H1 (cell line): ENCODE data around the gene OBP2B. TPM values are rescaled to one million over a fixed set of nuclear protein-coding genes. Genes with fewer than 3 reads are reported as not detected.

ENCODE experiments used
- CTCF ChIA-PET: fragments of 300-600 bp; sonication (Branson Sonifier 250); formaldehyde crosslinking; loops from one replicate; lab custom pipeline; 2021; ENCODE audit not compliant: partially characterized antibody; lab: Charles Lee
- POLR2A ChIA-PET: fragments of 300-600 bp; sonication (Branson Sonifier 250); formaldehyde crosslinking; loops from one replicate; lab custom pipeline; 2021; ENCODE audit warnings: inconsistent platforms; ENCODE audit not compliant: partially characterized antibody; lab: Charles Lee
- DNase-seq, 2 experiments: peaks; one replicate each; pipeline versions ENCODE4 v3.0.0 to v3.0.0-alpha.2; 2010 to 2022; ENCODE audit warnings: low spot score in 2 of 2, low read depth in 1 of 2, mixed read lengths in 1 of 2
- FAIRE-seq: peaks from 2 replicates; lab custom pipeline; 2011; peaks lifted over from hg19 to GRCh38; lab: Jason Lieb, UNC
- H2AFZ ChIP-seq: 2 replicates; pipeline ENCODE4 v1.8.1; 2012; ENCODE audit warnings: low read length, inconsistent platforms
- H2AK5ac ChIP-seq: 2 replicates; pipeline ENCODE4 v1.6.1; 2013; ENCODE audit warnings: low read depth, low read length
- H2BK120ac ChIP-seq: replicated peaks from 2 replicates; pipeline ENCODE3; 2013; ENCODE audit warnings: low read depth, low read length, inconsistent platforms
- H2BK12ac ChIP-seq: 2 replicates; pipeline ENCODE4 v1.6.1; 2013; ENCODE audit warnings: low read depth, low read length
- H2BK15ac ChIP-seq: 2 replicates; pipeline ENCODE4 v1.6.1; 2013; ENCODE audit warnings: low read length
- H2BK20ac ChIP-seq: 2 replicates; pipeline ENCODE4 v1.6.1; 2013; ENCODE audit warnings: low read length
- H2BK5ac ChIP-seq: 2 replicates; pipeline ENCODE4 v1.6.1; 2013; ENCODE audit warnings: low read depth, low read length
- H3K14ac ChIP-seq: 2 replicates; pipeline ENCODE4 v1.6.1; 2013; ENCODE audit warnings: inconsistent platforms; ENCODE audit not compliant: insufficient read length
- H3K18ac ChIP-seq: 2 replicates; pipeline ENCODE4 v1.6.1; 2013; ENCODE audit warnings: low read length; ENCODE audit errors: extremely low read depth
- H3K23ac ChIP-seq: 2 replicates; pipeline ENCODE4 v1.6.1; 2013; ENCODE audit warnings: inconsistent platforms; ENCODE audit not compliant: insufficient read length
- H3K23me2 ChIP-seq: 2 replicates; pipeline ENCODE4 v1.6.1; 2013; ENCODE audit warnings: low read depth, low read length
- H3K27ac ChIP-seq: 2 replicates; pipeline ENCODE4 v1.6.1; 2011; ENCODE audit warnings: low read depth, low read length, inconsistent platforms
- H3K27me3 ChIP-seq, 4 experiments: replicated peaks in 1 of 4; 1 replicate in 1 of 4; 2 replicates in 3 of 4; pipeline versions ENCODE4 v1.6.1 to v1.8.1; 2011 to 2013; ENCODE audit warnings: low read length in 3 of 4, mild to moderate bottlenecking in 3 of 4, inconsistent platforms in 2 of 4, mixed read lengths in 2 of 4, moderate library complexity in 1 of 4; ENCODE audit not compliant: control insufficient read depth in 3 of 4, insufficient read depth in 3 of 4; ENCODE audit errors: extremely low read depth in 1 of 4
- H3K36me3 ChIP-seq, 4 experiments: 2 replicates each; pipeline versions ENCODE4 v1.6.1 to v1.8.1; 2011 to 2013; ENCODE audit warnings: mild to moderate bottlenecking in 4 of 4, low read length in 3 of 4, moderate library complexity in 2 of 4, control low read depth in 1 of 4, inconsistent platforms in 1 of 4; ENCODE audit not compliant: insufficient read depth in 4 of 4, control insufficient read depth in 2 of 4
- H3K4ac ChIP-seq: replicated peaks from 2 replicates; pipeline ENCODE3; 2013; ENCODE audit warnings: low read length, low read depth, mixed read lengths, inconsistent platforms; ENCODE audit not compliant: insufficient read length
- H3K4me1 ChIP-seq, 4 experiments: replicated peaks in 1 of 4; 1 replicate in 1 of 4; 2 replicates in 3 of 4; pipeline versions ENCODE4 v1.6.1 to v1.8.1; 2011 to 2013; ENCODE audit warnings: low read length in 3 of 4, inconsistent platforms in 2 of 4, mixed read lengths in 1 of 4; ENCODE audit not compliant: insufficient read depth in 4 of 4, control insufficient read depth in 3 of 4
- H3K4me2 ChIP-seq, 2 experiments: 2 replicates each; pipeline versions ENCODE4 v1.6.1 to v1.8.1; 2011 to 2013; ENCODE audit warnings: low read depth in 2 of 2, low read length in 2 of 2, control low read depth in 1 of 2, inconsistent platforms in 1 of 2, mild to moderate bottlenecking in 1 of 2; ENCODE audit not compliant: insufficient read depth in 1 of 2
- H3K4me3 ChIP-seq, 4 experiments: fragments of 200-600, 300-600 bp in 1 of 4; sonication (generic), shearing (Covaris generic), sonication (Bioruptor Twin) in 1 of 4; 2 replicates each; pipeline versions ENCODE4 v1.5.1 to v1.8.1; 2011 to 2016; ENCODE audit warnings: low read length in 4 of 4, low read depth in 3 of 4, control low read depth in 2 of 4, inconsistent platforms in 2 of 4, mild to moderate bottlenecking in 2 of 4, mixed read lengths in 1 of 4, moderate library complexity in 1 of 4; ENCODE audit not compliant: insufficient read depth in 2 of 4; ENCODE audit errors: extremely low read depth in 1 of 4
- H3K56ac ChIP-seq: replicated peaks from 2 replicates; pipeline ENCODE3; 2013; ENCODE audit warnings: low read depth, mild to moderate bottlenecking, mixed read lengths, low read length, inconsistent platforms; ENCODE audit not compliant: insufficient read length
- H3K79me1 ChIP-seq: 2 replicates; pipeline ENCODE4 v1.6.1; 2013; ENCODE audit warnings: low read depth, low read length, control low read depth
- H3K79me2 ChIP-seq, 2 experiments: 2 replicates each; pipeline versions ENCODE4 v1.6.1 to v1.8.1; 2012 to 2013; ENCODE audit warnings: low read length in 2 of 2, mild to moderate bottlenecking in 2 of 2, inconsistent platforms in 1 of 2; ENCODE audit not compliant: insufficient read depth in 2 of 2, control insufficient read depth in 1 of 2
- H3K9ac ChIP-seq, 4 experiments: replicated peaks in 1 of 4; 1 replicate in 1 of 4; 2 replicates in 3 of 4; pipeline versions ENCODE4 v1.6.1 to v1.8.1; 2011 to 2013; ENCODE audit warnings: low read depth in 3 of 4, low read length in 3 of 4, control low read depth in 2 of 4, mild to moderate bottlenecking in 2 of 4, moderate library complexity in 2 of 4, inconsistent platforms in 1 of 4; ENCODE audit errors: extremely low read depth in 1 of 4
- H3K9me3 ChIP-seq, 2 experiments: 2 replicates each; pipeline versions ENCODE4 v1.6.1 to v1.8.1; 2012 to 2013; ENCODE audit warnings: mild to moderate bottlenecking in 2 of 2, moderate library complexity in 2 of 2, control low read depth in 1 of 2, inconsistent platforms in 1 of 2, low read depth in 1 of 2, low read length in 1 of 2, mixed read lengths in 1 of 2; ENCODE audit not compliant: insufficient read depth in 2 of 2
- H4K20me1 ChIP-seq, 2 experiments: replicated peaks in 1 of 2; 2 replicates each; pipeline versions ENCODE3 to v1.8.1; 2011 to 2013; ENCODE audit warnings: inconsistent platforms in 2 of 2, low read length in 2 of 2, mild to moderate bottlenecking in 1 of 2; ENCODE audit not compliant: insufficient read depth in 2 of 2, control insufficient read depth in 1 of 2
- H4K5ac ChIP-seq: 2 replicates; pipeline ENCODE4 v1.6.1; 2013; ENCODE audit warnings: low read length, low read depth, mixed read lengths, inconsistent platforms; ENCODE audit not compliant: insufficient read length
- H4K8ac ChIP-seq: 2 replicates; pipeline ENCODE4 v1.8.0; 2013; ENCODE audit warnings: mild to moderate bottlenecking, moderate library complexity, low read length, inconsistent platforms; ENCODE audit not compliant: insufficient read depth; ENCODE audit errors: extremely low read depth
- H4K91ac ChIP-seq: replicated peaks from 2 replicates; pipeline ENCODE3; 2013; ENCODE audit warnings: low read length, mixed read lengths, inconsistent platforms; ENCODE audit not compliant: insufficient read length
- GTF2F1 ChIP-seq: IDR thresholded peaks from 2 replicates; pipeline ENCODE4 v1.6.1; 2012; ENCODE audit warnings: low read depth, low read length, improper control_type of control experiment, borderline replicate concordance
- HDAC6 ChIP-seq: IDR thresholded peaks from one replicate; pipeline ENCODE4 v1.7.1; 2012; ENCODE audit warnings: low read depth, mild to moderate bottlenecking, inconsistent platforms, low read length, moderate library complexity
- KDM4A ChIP-seq: IDR thresholded peaks from one replicate; pipeline ENCODE4 v1.7.1; 2012; ENCODE audit warnings: low read depth, mild to moderate bottlenecking, moderate library complexity, low read length, inconsistent platforms; ENCODE audit not compliant: severe bottlenecking
- MAFK ChIP-seq: IDR thresholded peaks from 2 replicates; pipeline ENCODE4 v1.6.1; 2012; ENCODE audit warnings: low read depth, mild to moderate bottlenecking, improper control_type of control experiment, low read length
- NANOG ChIP-seq: IDR thresholded peaks from 2 replicates; pipeline ENCODE4 v1.6.1; 2011; ENCODE audit warnings: low read length, low read depth, mild to moderate bottlenecking, inconsistent platforms; ENCODE audit not compliant: insufficient read depth, poor library complexity, severe bottlenecking
- POU5F1 ChIP-seq: IDR thresholded peaks from 2 replicates; pipeline ENCODE4 v1.6.1; 2011; ENCODE audit warnings: low read depth, mild to moderate bottlenecking, low read length, moderate library complexity
- SIN3A ChIP-seq, 2 experiments: IDR thresholded peaks in 1 of 2; conservative IDR thresholded peaks in 1 of 2; 2 replicates each; pipeline ENCODE4 v1.6.1; 2011 to 2012; ENCODE audit warnings: low read length in 2 of 2, improper control_type of control experiment in 1 of 2, low read depth in 1 of 2, mild to moderate bottlenecking in 1 of 2
- WGBS, 2 experiments: shearing (Covaris generic) in 1 of 2; methylation state at CpG; one replicate each; pipeline versions ENCODE4 v1.1.6 to v1.1.7; 2013 to 2015; ENCODE audit warnings: low lambda C conversion rate in 2 of 2, mixed read lengths in 2 of 2, inconsistent platforms in 1 of 2, low coverage in 1 of 2, missing lambda C conversion rate in 1 of 2; ENCODE audit not compliant: insufficient replicate concordance in 2 of 2, insufficient coverage in 1 of 2, insufficient read length in 1 of 2; ENCODE audit errors: extremely low coverage in 1 of 2, missing lambda C conversion rate in 1 of 2; 5-methylcytosine and 5-hydroxymethylcytosine counted together
- polyA plus RNA-seq, 7 experiments: library from polyadenylated mRNA; depleted of rRNA in 3 of 7; stranded (reverse) in 5 of 7; unstranded in 2 of 7; fragments of >200 nt in 5 of 7; fragments of 200-250 nt in 2 of 7; gene quantifications; 1 replicate in 5 of 7; 2 replicates in 1 of 7; 4 replicates in 1 of 7; pipeline versions ENCODE4 v1.2.1 to v1.2.3, GENCODE V29; 2011 to 2013; ENCODE audit warnings: missing spikeins in 2 of 7, mixed read lengths in 2 of 7
- total RNA-seq: library from RNA; stranded (reverse); fragmentation: NEBNext Ultra II Directional; extraction: Animal tissue kit (Norgen Biotek cat#: 25700); gene quantifications from 2 replicates; pipeline ENCODE4 v1.2.1, GENCODE V29; 2021

Gene OBP2B
- total and polyA plus RNA-seq, 2 of the 8 experiments (the other 6 are each of a cell fraction or from before 2014, with no cell fraction given): not detected

DNA sequence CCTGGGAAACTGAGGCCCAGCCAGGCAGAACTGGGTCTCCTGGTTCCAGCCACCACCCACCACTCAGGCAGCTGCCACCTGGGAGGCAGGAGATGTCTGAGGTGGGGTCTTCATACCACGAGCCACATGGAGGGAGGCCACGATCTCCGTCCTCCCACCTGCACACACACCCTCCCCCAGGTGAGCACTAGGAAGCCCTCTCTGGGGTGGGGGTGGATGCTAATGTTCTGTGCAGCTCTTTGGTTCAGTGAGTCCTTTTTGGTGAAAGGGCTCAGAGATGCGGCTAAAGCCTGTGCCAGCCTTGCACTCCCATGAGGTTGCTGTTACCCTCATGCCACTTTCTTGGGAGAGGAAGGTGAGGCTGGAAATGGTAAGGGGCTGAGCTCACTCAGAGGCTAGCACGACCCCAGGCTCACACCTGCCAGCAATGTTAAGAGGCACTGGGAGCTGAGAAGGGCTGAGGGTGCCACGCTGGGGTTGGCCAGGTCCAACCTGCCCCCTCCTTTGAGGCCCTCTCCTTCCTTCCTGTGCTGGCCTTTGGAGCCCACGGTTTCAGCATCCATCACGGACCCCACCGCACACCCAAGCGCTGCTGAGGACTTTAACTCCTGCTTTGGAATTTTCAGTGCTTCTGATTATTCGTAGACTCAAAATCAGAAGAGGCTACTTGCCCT lies 26.6 kb upstream of the OBP2B start:
- Histone ChIP-seq H4K8ac (no peak overlapping the region), H3K23ac (no peak overlapping the region), H4K91ac (no peak overlapping the region), H3K79me2 (no peaks in the 10 kb centered on the region), H2BK120ac (no peak overlapping the region), H2BK12ac (no peak overlapping the region), H3K23me2 (peaks cover 5% of the 10 kb centered on the region; the same call in 1 of the 2 replicates), H2AK5ac (no peak overlapping the region), H3K14ac (no peak overlapping the region), H3K9me3 (no peaks in the 10 kb centered on the region), H3K27me3 (peaks cover 0 to 12% (median 6%) of the 10 kb centered on the region in 4 experiments; a peak in 4 of 7 replicates), H3K27ac (no peak overlapping the region), H3K18ac (no peak overlapping the region), H2BK15ac (no peak overlapping the region), H2BK5ac (no peak overlapping the region), H3K4me2 (no peak overlapping the region), H3K9ac (no peak overlapping the region), H3K4me3 (no peak overlapping the region), H2BK20ac (no peak overlapping the region), H2AFZ (no peak overlapping the region), H4K5ac (no peak overlapping the region), H3K56ac (no peak overlapping the region), H4K20me1 (no peaks in the 10 kb centered on the region), H3K4ac (no peak overlapping the region), H3K4me1 (peaks cover 0 to 2% (median under 1%) of the 10 kb centered on the region in 4 experiments; a peak in 2 of 7 replicates), H3K79me1 (no peaks in the 10 kb centered on the region), H3K36me3 (no peaks in the 10 kb centered on the region)
- POLR2A ChIA-PET: no interaction called here
- FAIRE-seq (no peak), DNase-seq (peak in 1 of 2 experiments; percentile 16)
- WGBS, 2 experiments: 83% methylated on average over 10 of the region's 11 CpGs; no CpG with 5 or more reads in 1 of the 2 experiments
- CTCF ChIA-PET: interaction anchor here (1.1 kb wide), 1 partner anchor 47 kb away, joined by 4 read pairs; no protein-coding TSS in a partner anchor
- TF ChIP-seq KDM4A (no peak), SIN3A (conservative IDR thresholded peaks at IDR 0.05 in 1 of 2, IDR thresholded peaks at IDR 0.05 in 1 of 2; ENCODE audit: low read depth in 1 of 2, low read length in 2 of 2) (no peak), NANOG (no peak), POU5F1 (no peak), MAFK (no peak), HDAC6 (no peak), GTF2F1 (no peak)
